Stimulated activated CD4-positive, alpha-beta T cell treated with anti-CD3 and anti-CD28 coated beads, Interleukin-1b, Interleukin-23, amount 100 ng/mL, for 24 hours (primary cell): Measurements from ENCODE around the gene BCL2L15.

Experiments used
- DNase-seq, 4 experiments: peaks; one replicate each; pipeline ENCODE4 v3.0.0-alpha.2; 2020; ENCODE audit warnings: low read depth in 4 of 4, low spot score in 1 of 4

The BCL2L15 gene

DNA sequence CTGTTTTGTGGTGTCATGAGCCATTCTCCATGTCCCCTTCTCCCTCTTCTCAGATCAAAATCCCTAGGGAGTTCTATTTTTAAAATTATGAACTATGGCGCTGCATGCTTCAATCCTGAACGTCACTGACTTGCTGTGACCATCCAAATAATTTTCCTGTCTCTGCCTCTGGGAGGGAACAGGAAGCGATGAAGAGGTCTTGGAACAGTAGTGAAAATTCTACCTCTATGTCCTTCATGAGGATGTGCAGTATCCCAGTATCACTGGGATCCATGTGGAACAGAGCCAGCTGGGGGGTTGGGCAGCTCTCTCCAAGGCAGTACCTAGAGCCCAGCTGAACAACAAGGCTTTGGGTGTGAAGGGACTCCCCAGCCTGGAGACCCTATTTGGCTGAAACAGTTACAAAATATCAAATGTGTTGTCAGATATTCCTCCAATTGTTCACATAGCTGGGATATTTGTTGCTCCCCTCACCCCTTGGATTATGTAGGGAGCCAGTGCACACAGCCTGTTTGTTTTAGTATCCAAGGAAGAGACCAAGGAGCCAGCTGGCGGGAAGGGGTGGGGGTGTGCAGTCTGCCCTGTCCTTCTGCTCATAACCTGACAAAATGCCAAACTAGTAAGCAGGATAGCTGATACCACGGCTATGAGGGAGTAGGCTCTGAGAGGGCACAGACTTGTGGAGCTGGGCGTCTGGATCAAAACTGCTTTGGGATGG, 25.4 kb upstream of the BCL2L15 start:
- no peak for DNase-seq

DNA sequence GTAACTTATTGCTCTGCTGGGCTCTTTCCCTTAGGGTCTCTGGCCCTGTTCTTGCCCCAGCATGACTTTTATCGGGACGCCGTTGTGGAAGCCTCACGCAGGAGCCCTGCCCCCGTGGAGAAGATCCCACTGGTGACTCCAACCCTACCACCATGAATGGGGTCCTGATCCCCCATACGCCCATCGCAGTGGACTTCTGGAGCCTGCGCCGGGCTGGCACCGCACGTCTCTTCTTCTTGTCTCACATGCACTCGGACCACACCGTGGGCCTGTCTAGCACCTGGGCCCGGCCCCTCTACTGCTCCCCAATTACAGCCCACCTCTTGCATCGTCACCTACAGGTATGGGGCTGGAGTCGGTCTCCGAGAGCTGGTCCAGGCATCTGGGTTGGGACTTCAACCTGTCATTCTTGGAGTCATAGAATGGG, 18.1 kb upstream of the BCL2L15 start:
- DNase-seq = peak in 2 of 4 experiments; percentile 7 to 13

DNA sequence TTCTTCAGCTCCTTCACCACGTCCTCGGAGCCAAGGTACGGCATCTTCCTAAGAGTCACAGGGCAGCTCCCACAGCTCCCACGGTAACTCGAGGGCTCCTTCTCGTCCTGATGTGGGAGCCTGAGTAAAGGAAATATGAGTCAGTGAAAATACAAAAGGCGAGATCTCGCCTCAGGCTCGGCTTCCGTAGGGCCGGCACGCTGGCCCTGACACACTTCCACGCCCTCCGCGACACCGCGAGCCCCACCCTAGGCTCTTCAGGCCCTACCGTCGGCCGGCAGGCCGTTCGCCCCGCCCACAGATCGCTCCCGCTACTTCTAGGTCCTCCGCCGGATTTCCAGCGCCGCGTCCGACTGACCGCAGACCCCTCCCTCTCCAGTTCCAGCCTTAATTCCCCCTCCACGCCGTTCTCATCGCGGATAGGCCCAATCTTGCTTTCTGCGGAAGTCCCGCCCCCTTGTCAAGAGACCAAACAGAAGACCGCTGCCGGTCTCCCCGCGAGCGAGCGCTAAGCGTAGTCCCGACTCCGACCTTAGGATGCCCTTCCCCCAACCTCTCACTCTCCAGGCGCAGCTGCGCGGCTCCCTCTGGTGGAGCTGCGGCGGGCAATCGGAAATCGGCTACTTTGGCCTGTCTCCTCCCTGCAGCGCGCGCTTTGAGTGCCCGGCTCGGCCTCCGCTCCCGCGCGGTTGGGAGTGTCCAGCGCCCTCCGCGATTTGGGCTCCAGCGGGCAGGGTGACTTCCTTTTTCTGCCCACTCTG, 17.5 kb upstream of the BCL2L15 start, which contains the start of the genes AP4B1 and DCLRE1B:
AP4B1 (minus strand) TSS at position 126 of the 761 bp plus-strand sequence; CDS start at position 44, 82 bp downstream.
DCLRE1B (plus strand) TSS at position 653 of the 761 bp plus-strand sequence. CDS start 261 bp downstream, outside the sequence.
- peak; percentile 87 to 96 (median 91) for DNase-seq

DNA sequence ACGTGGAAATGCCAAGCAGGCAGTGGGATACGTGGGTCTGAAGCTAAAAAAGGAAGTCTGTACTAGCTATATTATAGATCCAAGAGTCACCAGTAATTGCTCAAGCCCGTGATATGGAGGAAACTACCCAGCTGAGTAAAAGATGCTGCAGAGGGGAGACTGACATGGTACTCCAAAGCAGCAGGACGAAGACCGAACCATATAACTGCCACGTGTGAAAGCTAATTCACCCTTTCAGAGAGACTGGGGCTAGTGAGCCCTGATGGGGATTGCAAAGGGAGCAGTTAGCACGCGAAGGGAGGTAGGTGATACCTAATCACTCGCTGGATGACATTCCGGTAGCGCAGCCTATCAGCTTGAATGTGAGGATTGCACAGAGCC, 16.9 kb upstream of the BCL2L15 start:
- no peak for DNase-seq

DNA sequence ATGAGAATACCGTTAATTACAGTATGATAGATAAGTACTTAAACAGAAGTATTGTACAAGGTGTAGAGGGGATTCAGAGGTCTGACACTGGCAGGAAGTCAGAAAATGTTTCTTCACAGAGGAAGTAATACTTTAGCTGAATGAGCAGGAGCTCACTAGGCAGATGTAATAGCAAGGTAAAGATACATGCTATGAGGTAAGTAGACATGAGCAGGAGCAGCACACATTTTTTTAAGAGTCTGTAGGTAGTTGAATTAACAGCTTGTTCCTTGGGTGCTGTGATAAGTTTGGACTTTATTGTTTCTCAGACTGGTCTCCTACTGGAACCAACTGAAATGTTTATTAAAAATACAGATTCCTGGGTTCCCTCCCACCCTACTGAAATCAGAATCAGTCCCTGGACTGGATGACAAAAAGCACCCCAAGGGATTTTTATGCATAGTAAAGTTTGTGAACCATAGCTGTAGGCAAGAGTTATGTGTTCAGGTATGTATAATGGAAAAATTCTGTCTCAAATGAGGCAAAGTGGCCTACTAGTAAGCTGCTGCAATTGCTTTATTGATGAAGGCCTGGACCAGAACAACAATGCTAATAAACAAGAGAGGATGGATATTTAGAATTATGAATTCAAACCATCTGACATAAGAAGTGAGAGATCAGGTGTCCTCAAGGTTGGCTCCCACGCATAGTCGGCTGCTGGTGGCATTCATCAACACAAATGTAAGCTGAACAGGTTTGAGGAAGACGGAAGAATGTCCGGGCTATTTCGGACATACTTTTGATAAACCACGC, 16.3 kb upstream of the BCL2L15 start:
- DNase-seq = no peak

DNA sequence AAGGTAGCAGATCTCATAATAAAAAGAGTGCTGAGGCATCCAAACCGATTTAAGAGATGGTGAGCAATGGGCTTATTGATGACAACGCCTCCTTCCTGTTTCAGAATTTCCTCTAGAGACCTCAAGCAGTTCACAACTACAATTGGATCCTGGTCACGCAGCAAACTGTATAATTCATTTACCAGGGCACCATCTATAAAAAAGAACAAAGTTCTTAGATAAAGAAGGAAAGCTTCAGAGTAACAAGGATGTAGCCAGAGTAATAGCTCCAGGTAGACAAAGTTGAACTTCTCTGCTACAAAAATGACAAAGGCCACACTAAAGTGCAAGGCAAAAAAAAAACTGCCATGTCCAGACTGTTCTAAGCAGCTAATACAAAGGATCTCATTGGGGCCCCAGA, 13.8 kb upstream of the BCL2L15 start:
- DNase-seq = no peak

DNA sequence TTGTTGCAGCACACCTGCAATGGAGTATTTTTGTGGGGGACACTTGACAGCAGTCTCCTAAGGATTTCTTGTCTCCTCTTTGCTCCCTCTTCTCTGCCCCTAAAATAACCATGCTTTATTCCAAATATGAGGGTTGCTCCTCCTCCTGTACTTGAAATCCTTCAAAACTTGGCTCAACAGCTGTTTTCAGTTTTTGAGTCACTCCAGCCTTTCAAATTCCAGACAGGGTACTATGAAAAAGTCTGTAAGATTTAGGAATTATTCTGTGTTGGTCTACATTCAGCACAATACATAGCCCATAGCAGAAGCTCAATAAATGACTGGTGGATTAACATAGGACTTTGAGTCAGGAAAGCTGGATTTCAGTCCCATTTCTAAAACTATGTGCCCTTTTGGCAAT, 11.7 kb upstream of the BCL2L15 start:
- DNase-seq = no peak

DNA sequence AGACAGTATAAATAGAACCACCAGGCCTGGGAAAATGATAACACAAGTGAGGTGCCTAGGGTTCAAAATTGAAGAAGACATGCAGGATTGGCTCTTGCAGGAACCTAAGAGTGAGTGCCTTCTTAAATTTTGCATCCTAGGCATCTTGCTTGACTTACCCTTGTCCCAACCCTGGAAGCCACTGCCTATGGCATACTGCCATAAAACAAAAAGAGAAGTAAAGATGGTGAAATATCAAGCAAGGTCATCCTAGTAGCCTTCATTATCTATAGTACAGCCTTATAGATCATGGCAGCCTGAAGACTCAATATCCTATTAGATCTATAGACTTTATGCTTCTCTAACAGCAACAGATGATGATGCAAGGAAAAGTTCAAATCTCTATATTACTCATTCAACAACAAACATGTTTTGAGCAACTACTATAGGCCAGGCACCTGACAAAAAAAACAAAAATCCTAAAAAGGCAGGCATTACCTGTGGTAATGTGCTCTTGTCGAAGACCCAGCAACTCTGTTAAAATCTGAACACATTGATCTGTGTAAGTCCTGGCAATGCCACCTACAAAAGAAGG, 10.9 kb upstream of the BCL2L15 start:
- no peak for DNase-seq

DNA sequence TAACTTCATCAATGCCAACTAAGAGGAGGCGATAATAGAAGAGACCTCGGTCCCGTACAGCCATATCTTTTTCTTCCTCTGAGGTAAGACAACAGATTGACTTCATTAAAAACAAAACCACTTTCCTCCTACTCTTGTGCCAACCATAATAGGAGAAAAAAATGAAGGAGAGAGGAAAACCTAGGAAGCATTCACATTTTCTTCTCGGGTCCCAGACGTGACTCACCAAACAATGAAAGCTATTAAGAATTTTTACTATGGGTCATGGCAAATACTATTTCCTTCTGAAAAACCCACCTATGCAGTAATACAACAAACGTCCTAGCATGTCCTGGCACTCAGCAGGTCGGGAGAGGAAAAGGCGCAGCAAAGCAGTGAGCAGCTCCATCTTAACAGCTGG, 8.6 kb upstream of the BCL2L15 start:
- no peak for DNase-seq

DNA sequence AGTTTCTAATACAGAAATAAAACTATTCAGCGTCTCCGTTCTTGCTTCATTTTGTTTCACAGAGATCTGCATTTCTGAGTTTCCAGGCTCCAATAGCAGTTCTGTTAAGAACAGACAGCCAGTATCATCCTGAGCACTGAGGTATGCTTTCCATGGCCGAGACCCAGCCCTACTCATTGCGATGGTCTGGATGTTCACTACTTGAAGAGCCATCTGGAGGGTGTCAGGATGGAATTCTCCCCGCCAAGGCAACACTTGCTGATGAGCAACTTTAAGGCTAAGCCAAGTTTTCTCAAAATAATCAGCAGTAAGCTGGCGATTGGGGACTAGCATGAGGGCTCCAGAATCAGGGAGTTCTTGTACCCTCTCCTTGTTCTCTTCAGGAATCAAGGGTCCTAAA, 7.7 kb upstream of the BCL2L15 start:
- no peak for DNase-seq

DNA sequence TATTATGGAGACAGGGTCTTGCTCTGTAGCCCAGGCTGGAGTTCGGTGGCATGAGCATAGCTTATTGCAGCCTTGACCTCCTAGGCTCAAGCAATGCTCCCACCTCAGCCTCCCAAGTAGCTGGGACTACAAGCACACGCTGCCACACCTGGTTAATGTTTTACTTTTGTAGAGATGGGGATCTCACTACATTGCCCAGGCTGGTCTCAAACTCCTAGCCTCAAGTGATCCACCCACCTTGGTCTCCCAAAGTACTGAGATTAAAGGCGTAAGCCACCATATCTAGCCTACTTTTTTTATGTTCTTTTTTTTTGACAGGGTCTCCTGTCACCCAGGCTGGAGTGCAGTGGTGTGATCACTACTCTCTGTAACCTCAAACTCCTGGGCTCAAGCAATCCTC, 5.9 kb upstream of the BCL2L15 start:
- no peak for DNase-seq

DNA sequence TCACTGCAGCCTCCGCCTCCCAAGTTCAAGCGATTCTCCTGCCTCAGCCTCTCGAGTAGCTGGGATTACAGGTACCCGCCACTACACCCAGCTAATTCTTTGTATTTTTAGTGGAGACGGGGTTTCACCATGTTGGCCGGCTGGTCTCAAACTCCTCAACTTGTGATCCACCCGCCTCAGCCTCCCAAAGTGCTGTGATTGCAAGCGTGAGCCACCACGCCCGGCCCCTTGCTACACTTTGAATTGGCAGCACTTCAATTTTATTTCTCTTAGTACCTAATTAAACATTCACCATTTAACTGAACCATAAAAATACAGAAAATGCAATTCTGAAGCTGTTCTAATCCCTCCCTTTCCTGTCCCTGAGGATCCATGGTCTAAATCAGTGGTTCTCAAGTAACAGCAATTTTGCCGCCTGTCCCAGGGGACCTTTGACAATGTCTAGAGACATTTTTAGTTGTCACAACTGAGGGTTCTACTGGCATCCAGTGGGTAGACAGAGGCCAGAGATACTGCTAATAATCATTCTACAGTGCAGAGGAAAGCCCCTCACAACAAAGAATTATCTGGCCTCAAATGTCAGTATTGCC, 4.3 kb upstream of the BCL2L15 start:
- no peak for DNase-seq

DNA sequence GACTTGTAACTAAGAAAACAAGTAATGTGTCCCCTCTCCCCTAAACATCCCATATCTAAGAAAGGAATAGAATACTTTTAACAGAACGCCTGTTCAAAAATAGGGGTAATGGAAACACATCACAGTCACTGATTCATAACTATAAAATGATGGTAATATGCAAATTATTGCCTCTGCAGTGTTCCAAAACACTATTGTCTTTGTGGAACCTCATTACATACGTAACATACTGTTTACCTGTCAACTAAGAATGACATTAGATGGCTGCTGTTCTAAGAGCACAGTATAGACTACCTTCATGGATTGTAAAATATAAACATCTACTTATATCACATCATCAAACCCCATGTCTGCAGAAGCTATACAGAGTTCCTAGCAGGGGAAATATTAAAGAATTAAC, 3.4 kb upstream of the BCL2L15 start:
- no peak for DNase-seq

DNA sequence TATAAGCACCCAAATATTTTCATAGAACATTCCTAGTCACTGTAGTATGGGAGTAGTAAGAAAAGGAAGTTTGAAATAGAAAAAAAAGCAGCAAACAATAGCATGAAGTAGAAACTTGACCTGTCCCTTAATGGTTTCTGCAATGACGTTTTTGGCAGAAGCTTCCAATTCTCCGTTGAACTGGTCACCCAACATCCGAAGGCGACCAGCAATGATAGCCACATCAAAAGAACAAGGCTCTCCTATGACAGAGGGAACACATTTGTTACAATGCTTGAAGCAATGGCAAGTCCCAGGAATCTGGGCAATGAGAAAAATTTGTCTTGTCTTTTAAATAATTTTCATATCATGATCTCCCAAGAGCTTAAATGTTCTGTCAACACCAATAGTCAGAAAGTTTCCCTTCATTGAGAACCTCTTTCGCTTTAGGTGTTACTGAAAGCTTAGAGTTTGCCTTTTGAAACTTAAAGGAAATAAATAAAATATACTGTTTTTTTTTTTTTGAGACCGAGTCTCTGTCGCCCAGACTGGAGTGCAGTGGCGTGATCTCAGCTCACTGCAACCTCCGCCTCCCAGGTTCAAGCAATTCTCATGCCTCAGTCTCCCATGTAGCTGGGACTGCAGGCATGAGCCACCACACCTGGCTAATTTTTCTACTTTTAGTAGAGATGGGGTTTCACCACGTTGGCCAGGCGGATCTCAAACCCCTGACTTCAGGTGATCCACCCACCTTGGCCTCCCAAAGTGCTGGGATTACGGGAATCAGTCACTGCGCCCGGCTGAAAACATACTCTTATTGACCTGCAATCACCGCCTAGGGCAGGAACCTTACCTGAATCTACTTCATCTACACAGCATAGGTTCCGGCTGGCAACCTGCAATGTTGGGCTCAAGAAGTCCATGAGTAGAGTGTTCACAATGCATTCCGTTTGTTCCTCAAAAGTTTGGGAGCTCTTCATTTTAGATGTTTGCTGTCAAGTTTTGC, 672 bp downstream of the BCL2L15 start:
- DNase-seq = no peak

DNA sequence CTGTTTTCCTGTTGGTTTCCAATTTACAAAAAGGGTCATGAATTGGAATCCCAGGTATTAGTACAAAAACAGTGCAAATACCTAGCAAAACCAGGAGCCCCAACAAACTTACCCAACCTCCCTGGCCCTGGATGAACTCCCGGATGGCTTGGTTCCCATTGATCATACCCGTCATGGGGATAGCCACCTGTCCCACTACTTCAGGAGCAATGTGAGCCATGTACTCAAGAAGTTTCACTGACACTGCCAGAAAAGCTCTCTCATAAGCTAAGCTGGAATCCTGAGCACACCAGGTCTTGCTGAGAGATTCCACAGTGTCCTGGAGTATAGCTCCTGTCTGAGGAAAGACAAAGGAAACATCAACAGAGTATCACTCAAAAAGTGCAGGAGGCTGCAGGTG, 5.7 kb downstream of the BCL2L15 start:
- DNase-seq = no peak

DNA sequence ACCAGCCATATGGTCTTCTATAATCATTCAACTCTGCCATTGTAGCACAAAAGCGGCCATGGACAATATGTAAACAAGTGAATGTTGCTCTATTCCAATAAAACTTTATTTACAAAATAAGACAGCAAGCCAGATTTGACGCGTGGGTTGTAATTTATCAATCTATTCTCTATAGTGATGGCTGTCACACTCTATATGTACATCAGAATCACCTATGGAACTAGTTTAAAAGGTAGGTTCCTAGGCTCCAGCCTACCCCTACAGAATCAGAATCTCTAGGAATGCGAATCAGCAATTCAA, 7.7 kb downstream of the BCL2L15 start:
- no peak for DNase-seq

DNA sequence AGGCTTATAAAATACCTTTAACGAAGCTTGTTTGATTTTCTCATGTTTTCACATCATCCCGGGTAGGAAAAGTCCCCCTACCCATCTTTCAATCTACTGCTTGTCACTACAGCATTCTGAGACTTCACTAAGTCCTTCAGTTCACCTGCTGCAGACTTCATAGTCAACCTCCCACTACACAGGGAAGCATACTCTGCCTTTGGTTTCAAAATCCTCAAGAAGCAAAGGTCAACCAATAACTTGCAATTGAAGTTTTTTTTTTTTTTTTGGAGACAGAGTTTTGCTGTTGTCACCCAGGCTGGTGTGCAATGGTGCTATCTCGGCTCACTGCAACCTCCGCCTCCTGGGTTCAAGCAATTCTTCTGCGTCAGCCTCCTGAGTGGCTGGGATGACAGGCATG, 11.2 kb downstream of the BCL2L15 start:
- no peak for DNase-seq

DNA sequence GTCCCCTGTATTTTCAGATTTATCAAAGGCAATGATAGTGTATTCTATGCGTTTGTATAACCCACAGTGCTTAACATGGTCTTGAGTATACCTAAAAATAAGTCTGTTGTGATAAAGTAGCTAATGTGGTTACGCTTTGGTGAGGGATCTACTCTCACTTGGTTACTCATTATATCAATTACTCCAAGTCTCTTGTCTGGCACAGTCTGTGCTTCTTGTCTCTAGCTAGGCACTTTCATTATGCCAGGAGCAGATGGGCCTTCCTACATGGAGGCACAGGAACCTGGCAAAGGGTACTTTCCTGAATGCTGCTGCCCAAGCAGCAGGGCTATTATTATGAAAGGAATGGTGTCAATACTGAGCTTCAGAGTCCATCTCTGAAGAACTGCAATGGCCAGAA, 11.7 kb downstream of the BCL2L15 start:
- DNase-seq = no peak

DNA sequence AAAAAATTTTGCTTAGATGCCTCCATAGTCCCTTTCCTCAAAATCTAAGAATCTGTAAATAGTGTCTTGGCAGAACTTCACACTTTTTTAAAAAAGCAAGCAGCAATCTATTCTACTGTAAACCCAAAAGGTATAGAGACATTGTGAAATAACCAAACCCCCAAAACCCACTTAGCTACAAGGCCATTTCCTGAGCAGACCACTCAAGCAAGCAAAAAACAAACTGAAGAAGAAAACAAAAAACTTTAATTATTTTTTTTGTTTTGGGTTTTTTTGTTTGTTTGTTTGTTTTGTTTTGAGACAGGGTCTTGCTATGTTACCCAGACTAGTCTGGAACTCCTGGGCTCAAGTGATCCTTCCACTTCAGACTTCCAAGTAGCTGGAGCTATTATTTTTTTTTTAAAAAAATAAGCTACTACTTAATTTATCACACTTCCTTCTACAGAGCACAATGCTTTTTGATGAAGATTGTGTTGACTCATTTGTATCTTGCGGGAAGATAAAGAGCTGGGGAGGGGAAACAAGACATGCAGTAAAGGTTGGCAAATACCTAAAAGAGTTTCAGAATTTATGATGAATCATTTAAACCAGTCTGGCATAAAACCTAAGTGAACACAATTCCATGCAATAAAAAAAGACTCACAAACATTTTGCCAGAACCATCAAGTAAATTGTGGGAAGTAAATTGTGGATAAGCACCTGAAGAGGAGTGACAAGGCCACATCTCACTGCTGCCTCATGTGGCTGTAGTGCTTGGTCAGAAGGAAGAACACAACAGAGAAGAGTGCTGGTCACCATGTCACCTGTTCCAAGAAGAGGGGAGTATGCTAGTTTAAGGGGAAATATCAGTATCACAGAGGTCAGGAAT, 13.1 kb downstream of the BCL2L15 start:
- DNase-seq = no peak
